Right kidney (tissue), 9 donors: ENCODE results near the gene PHF1.
A peak's percentile ranks its signal among the peaks of the same experiment; 100 is the strongest.
"Not testable (repeated sequence)": the region's sequence is repeated elsewhere in the genome, so short reads cannot be mapped to it uniquely, and the experiment has no call there.

ENCODE experiments used
- DNase-seq: peaks from one replicate; pipeline ENCODE4 v3.0.0-alpha.2; 2016
- long read RNA-seq, 8 donors: transcript quantifications; one replicate each; lab custom pipeline, GENCODE V29; 2026

PHF1 gene
- long read RNA-seq, donor 1, partial matches to known transcripts: 0 of 6 reads
- long read RNA-seq, donor 1, other reads (novel, unspliced or antisense): 0 of 6 reads
- long read RNA-seq, donor 2, partial matches to known transcripts: 0 of 4 reads
- long read RNA-seq, donor 2, other reads (novel, unspliced or antisense): 0 of 4 reads
- long read RNA-seq, donor 3, partial matches to known transcripts: 0 of 3 reads
- long read RNA-seq, donor 3, other reads (novel, unspliced or antisense): 0 of 3 reads
- long read RNA-seq, donor 4, partial matches to known transcripts: 0 of 3 reads
- long read RNA-seq, donor 4, other reads (novel, unspliced or antisense): 0 of 3 reads
- long read RNA-seq, donor 5, partial matches to known transcripts: 0 of 2 reads
- long read RNA-seq, donor 5, other reads (novel, unspliced or antisense): 0 of 2 reads
- long read RNA-seq, donor 6, partial matches to known transcripts: 298 of 482 reads
- long read RNA-seq, donor 6, other reads (novel, unspliced or antisense): 180 of 482 reads
- long read RNA-seq, donor 7, transcript PHF1-207 (2 exons, 933 nt): major isoform, 8 of 797 reads
- long read RNA-seq, donor 7, partial matches to known transcripts: 543 of 797 reads
- long read RNA-seq, donor 7, other reads (novel, unspliced or antisense): 244 of 797 reads
- long read RNA-seq, donor 8, partial matches to known transcripts: 0 of 6 reads
- long read RNA-seq, donor 8, other reads (novel, unspliced or antisense): 0 of 6 reads

DNA sequence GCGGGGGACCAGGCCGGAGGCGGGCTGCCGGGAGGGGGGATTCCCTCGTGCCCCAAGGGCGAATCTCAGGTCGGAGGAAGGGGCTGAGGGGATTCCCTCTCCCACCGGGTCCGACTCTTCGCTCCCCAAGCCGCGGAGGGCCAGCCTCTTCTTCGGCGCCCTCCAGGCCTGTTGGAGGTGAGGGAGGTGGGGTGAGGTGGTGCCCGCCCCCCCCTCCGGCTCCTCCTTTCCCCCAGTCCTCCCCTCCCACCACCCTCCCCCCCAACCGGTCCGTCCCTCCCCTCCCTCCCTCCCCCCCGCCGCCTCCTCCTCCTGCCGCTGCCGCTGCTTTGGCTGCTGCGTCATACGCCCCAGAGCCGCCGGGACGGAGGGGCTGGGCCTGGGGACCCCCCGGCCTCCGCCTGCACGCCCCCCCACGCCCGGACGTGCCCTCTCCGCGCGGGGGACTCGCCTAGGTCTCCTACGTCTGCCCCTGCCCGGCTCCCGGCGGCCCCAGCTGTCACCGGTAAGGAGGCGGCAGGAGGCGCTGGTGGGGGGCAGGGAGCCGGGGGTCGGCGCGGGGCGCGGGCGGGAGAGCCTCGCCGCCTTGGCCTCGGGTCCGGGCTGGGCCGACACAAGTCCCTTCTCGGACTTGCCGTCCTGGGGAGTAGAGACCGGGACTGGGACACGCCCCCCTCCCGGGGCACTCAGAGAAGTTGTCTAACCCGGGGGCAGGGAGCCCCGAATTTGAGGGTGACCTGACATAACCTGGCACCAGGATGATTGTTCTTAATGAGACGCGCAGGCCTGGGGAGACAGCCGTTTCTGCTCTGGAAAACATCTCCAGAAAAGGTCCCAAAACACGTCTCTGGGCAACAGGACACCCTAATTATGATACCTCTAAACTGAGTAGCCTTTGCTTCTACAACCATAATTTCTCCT lies at the start of gene PHF1:
TSS of gene PHF1 (plus strand) at position 304 of the 921 bp plus-strand sequence. CDS start 1,250 bp downstream, outside the sequence.
- peak; percentile 79 for DNase-seq

DNA sequence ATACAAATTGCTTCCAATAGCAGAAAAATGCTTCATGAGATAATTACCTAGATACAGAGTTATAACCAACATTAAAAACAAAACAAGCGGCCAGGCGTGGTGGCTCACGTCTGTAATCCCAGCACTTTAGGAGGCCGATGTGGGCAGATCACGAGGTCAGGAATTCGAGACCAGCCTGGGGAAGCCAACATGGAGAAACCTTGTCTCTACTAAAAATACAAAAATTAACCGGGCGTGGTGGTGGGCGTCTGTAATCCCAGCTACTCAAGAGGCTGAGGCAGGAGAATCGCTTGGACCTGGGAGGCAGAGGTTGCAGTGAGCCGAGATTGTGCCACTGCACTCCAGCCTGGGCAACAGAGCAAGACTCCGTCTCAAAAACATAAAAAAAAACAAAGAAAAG lies 47.3 kb upstream of the PHF1 start:
- DNase-seq: not testable (repeated sequence)

DNA sequence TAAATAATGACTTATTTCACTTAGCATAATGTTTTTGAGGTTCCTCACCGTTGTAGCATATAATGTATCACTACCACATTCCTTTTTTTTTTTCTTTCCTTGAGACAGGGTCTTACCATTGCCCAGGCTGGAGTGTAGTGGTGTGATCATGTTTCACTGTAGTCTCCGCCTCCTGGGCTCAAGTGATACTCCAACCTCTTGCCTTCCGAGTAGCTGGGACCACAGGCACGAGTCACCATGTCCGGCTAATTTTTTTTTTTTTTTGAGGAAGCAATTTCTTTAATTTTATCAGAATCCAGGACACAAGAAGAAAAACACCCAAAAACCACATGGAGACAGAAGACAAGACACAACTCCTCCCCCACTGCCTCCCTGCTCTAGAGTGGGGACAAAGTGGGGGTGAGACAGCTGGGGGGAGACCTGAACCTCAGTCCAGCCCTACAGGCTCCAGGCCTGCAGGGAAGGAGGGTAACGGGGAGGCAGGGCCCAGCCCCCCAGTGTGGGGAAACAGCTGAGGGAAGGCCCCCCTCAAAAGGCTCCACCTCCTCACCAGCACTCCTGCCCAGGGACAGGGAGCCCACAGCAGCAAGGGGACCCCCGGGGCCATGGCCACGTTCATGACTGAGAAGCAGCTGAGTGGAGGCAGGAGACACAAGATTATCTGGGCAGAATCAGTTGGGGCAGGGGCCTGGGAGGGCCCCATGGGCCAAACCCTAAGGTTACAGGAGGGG lies 46.2 kb upstream of the PHF1 start:
- peak; percentile 36 for DNase-seq

DNA sequence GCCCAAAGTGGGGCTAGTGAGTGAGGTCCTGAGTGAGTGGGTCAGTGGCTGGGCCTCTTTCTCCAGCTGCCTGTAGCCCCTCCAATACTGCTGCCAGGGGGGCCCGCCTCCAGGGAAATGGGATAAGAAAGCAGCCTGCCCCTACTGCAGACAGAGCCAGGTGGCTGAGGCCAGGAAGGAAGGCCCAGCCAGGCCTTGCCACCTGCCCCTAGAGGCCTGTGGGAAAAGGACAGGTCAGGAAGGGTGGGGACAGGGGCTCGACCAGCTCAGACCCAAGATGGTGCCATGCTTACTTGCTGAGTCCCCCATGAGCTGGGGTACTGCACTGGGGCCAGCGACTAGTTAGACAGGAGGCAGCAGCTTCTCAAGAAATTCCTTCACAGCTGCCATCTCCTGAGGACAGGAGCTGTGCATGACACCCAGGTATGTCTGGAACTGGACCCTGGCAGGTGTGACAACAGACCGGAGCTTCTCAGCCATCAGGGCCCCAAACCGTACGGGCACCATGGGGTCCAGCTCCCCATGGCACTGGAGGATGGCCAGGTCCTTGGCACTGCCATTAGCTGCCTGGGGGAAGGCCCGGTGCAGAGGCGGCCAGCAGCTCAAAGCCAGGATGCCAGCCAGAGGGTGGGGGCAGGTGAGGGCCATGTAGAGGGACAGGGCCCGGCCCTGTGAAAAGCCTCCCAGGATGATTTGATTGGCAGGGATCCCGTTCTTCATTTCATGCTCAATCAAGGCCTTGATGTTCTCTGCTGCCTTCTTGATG lies 45.4 kb upstream of the PHF1 start:
- DNase-seq: not testable (repeated sequence)

DNA sequence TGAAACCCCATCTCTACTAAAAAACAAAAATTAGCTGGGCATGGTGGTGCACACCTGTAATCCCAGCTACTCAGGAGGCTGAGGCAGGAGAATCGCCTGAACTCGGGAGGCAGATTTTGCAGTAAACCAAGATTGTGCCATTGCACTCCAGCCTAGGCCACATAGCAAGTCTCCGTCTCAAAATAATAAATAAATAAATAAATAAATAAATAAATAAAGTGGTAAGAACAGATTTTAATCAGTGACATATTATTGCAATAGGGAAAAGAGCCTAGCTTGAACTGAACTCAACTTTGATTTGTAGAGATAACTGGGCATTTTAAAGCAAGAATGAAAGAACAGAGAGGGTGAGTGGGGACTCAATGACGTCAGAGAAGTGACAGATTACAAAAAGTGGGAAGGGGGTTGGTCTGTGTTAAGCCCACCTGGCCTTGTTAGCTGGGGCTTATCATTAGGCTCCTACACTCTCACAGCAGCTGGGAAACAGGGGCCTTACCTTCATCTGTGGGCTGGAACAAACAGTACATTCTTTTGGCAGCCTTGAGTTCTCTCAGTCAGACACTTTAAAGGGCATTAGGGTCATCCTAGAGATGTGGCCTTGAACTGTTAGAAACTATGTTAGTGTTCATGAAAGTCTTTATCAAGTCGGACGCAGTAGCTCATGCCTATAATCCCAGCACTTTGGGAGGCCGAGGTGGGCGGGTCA lies 43.7 kb upstream of the PHF1 start:
- no peak for DNase-seq

DNA sequence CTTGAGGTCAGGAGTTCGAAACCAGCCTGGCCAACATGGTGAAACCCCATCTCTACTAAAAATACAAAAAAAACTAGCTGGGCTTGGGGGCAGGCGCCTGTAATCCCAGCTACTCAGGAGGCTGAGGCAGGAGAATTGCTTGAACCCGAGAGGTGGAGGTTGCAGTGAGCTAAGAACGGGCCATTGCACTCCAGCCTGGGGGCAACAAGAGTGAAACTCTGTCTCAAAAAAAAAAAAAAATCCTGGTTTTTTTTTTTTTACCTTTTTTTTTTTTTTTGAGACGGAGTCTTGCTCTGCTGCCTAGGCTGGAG lies 43.1 kb upstream of the PHF1 start:
- not testable (repeated sequence) for DNase-seq

DNA sequence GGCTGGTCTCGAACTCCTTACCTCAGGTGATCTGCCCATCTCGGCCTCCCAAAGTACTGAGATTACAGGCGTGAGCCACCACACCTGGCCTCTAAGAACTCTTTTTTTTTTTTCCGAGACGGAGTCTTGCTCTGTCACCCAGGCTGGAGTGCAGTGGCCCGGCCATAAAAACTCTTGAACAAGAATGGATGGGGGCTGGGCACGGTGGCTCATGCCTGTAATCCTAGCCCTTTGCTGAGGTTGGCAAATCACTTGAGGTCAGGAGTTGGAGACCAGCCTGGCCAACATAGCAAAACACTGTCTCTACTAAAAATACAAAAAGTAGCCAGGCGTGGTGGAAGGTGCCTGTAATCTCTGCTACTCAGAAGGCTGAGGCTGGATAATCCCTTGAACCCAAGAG lies 38.9 kb upstream of the PHF1 start:
- not testable (repeated sequence) for DNase-seq

DNA sequence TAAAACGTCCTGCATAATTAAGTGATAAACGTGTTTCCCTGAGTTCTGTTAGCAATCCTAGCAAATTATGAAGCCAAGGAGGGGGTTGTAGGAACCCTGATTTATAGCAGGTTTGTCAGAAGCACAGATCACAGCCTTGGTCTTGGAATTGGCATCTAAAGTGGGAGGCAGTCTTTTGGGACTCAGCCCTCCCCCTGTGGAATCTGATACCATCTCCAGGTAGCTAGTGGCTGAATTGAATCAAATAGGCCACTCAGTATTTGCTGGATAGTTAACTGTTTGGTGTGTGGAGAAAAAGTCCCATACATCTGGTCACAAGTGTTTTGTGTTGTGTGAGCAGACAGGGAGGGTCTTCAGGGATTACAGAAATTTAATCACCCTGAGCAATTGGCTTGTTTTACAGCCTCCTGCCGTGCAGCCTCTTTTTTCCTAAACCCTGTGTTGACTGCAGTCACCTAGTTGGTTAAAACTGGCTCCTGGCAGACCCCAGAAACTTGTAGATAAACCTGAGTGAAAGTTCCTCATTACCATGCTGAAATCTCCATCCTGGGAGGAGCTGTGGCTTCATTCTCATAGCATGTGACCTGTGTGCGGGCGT lies 38.2 kb upstream of the PHF1 start:
- no peak for DNase-seq

DNA sequence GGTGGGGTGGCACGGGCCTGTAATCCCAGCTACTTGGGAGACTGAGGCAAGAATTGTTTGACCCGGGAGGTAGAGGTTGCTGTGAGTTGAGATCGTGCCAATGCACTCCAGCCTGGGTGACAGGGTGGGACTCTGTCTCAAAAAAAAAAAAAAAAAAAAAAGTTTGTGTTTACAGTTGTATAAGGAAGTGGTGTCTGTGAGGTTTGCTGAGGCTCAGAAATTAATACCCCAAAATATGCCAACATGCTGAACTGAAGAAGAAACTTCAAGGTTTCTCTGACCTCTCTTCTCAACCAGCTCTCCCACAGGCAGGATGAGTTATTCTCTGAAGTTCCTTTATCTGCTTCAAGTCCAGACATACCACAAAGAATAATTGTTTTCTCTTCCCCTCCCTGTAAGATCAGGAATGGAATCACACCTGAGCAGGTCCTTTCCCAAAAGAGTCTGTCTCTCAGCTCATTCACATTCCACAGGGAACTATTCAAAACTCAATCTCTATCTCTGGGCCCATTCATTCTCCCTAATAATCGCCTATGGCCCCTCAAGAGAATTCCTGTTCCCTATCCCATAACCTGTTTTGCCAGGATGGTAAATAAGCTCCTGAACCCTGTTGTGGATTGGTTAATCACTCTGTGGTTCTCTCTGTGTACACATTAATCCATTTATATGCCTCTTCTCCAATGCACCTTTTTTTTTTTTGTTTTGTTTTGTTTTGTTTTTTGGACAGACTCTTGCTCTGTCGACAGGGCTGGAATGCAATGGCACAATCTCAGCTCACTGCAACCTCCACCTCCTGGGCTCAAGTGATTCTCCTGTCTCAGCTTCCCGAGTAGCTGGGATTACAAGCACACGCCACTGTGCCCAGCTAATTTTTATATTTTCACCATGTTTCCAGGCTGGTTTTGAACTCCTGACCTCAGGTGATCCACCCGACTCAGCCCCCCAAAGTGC lies 36.6 kb upstream of the PHF1 start:
- DNase-seq: no peak

DNA sequence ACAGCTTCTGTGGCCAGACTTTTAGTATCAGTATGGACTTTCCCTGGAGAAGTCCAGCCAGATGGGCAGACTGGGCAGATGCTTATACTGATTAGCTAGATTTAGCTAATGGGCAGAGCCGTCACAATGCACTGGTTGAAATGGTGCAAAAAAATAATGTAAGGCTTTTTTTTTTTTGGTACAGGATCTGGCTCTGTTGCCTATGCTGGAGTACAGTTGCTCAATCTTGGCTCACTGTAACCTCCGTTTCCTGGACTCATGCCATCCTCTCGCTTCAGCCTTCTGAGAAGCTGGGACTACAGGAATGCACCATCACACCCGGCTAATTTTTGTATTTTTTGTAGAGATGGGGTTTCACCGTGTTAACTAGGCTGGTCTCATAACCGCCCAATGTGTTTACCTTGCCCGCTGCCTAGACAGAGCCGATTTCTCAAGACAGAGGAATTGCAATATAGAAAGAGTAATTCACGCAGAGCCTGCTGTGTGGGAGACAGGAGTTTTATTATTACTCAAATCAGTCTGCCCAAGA lies 35.6 kb upstream of the PHF1 start:
- DNase-seq: no peak

DNA sequence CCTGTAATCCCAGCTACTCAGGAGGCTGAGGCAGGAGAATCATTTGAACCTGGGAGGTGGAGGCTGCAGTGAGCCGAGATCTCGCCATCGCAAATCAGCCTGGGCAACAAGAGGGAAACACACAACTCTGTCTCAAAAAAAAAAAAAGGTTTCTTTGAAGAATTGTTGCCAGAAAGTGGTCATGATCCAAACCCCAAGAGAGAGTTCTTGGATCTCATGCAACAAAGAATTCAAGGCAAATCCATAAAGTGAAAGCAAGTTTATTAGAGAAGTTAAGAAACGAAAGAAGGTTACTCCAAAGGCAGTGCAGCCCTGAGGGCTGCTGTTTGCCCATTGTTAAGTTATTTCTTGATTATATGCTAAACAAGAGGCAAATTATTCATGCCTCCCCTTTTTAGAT lies 33.6 kb upstream of the PHF1 start:
- no peak for DNase-seq

DNA sequence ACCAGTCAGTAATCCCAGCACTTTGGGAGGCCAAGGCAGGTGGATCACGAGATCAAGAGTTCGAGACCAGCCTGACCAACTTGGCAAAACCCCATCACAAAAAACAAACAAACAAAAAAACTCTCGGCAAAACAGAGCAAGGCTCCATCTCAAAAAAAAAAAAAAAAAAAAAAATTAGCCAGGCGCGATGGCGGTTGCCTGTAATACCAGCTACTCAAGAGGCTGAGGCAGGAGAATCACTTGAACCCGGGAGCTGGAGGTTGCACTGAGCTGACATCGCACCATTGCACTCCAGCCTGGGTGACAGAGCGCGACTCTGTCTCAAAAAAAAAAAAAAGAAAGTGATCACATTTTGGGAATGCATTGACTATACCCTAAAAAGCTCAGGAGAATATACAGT lies 31.6 kb upstream of the PHF1 start:
- not testable (repeated sequence) for DNase-seq

DNA sequence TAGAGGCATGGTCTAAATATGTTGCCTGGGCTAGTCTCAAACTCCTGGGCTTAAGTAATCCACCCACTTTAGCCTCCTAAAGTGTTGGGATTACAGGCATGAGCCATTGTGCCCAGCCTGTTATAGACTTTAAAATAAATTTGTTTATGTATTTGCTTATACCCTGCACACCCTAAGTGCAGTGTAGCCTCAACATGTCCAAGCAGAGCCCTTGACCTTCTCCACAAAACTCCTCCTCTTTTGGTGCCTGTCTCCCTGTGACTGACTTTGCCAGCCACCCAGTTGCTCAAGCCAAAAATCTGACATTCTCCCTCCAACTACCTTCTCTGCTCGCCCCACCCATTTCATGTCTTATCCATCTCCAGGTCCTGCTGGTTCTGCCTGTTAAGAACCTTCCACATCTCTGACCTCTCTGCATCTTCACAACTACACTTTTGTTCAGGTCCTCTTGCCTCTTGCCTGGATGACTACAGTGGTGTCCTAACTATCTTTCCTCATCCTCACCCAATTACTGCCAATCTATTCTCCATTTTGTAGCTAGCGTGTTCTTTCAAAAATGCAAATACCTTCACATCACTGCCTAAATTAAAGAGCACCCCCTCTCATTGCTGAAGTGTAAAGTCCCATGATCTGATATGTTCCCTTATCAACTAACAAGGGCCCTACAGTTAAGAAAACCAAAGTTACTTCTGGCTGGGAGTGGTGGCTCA lies 30.4 kb upstream of the PHF1 start:
- no peak for DNase-seq

DNA sequence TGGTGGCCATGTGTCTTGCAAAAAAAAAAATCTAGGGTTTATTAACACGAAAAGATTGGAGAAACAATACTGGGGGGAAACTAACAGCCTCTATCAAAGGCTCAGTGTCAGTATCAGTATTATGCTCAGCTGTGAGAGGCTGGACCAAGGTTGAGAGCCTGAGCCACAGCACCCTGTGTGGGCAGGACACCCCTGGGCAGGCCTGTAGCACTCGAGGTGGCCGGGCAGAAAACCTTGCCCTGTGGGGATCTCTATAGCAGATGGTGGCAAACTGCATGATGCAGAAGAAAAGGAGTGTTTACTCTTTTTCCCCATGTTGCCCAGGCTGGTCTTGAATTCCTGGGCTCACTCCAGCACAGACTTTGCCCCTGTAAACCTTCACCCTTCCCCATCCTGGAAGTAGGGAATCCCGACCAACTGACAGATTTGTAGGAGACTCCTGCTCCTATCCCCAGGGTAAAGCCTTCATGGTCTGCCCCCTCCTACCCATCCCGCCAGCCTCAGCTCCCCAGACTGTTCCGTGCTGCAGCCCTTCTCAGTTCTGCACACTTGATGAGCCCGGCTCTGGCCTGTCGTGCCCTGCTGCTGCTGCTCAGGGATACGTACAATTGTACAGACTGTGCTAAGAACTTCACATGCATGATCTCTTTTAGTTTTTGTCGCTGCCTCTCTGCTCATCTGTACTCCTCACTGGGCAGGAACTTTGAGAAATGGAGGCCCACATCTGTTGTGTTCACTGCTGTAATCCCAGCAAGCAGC lies 27.2 kb upstream of the PHF1 start:
- DNase-seq: no peak

DNA sequence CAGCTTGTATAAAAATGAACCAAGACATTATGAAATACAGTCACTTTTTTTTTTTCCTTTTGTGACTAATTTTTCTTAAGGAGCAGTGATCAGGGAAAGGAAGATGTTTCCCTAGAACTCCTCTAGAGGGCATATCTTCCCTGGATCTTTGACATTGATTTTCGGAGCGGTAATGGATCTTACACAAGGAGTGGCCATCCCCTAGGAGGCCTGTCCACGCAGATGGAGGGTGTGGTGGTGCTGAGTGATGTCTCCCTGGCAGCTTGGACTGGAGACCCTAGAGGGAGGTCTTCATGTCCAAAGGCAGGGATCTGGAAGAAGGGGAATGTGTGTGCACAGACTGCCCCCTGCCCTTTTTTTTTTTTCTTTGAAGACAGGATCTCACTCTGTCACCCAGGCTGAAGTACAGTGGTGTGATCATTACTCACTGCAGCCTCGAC lies 26.2 kb upstream of the PHF1 start:
- DNase-seq: no peak

DNA sequence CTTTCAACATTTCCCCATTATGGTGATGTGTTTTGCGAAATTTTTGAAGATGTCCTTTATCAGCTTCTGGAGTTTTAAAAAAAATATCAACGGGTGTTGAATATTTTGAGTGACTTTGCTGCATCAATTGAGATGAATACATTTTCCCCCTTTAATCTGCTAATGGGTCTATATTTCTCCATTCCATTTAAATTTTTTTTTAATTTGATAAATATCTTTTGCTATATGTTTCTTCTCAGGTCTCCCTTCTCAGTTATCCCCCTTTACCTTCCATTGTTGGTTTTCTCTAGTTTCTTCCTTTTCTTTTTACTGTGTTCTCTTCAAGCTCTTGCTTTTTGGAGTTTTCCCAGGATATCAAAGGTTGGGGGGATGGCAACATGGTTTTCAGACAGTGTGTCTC lies 20.6 kb upstream of the PHF1 start:
- DNase-seq: no peak

DNA sequence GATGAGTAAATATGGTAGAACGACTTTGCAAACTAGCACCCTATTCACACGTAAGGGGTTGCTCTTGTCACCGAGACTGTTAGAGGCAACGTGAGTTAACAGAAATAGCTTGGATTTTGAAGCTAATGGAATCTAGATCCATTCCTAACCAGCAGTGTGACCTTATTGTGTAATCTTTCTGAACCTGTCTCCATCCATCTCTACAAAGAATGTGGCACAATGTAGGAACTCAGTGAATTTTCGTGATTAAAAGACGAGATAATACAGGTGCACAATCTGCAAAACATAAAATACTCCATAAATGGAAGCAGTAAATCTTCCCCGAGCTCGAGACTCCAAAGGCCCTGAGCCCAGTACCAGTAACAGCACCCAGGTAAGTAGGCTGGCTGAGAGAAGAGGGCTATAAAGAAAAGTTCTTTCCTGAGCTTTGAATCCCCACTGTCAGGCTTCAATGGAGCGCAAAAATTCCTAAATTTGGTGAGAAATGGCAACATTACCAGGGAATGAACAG lies 20.0 kb upstream of the PHF1 start:
- no peak for DNase-seq
